ENCODE results near the gene CADPS2.

Gene CADPS2

DNA sequence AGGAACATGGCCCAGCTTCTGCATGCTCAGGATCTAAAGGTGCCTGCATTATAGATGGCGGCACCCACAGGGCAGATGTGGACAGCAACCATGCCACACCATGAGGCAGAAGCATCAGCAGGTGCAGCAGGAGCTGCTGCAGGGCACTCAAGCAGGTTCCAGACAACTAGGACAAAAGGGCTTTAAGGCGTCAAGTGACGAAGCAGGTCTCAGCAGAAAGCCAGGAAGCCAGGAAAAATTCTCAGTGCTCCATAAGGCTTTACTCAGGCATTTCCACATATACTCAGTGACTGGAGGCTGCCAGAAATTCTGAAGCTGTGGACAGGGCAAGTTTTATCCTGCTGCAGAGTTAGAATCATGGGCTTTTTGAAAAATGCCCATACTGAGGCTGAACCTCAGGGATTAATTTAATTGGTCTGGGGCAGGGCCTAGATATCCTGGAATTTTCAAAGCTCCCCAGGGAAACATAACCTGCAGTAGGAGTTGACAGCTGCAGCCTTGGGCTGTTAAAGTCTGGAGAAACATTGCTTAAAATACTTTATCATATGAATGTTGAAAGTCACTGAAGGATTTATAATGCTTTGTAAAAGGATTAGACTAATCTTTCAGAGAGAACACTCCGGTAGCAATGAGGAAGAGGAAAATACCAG is 115.4 kb downstream of the CADPS2 start:
- in situ Hi-C loops (cut with MboI; ENCODE audit: low sequenced_read_pairs, unreplicated experiment): no loop called here
- no peak for DNase-seq (ENCODE audit: low spot score)
- TF ChIP-seq, protein P1, sequence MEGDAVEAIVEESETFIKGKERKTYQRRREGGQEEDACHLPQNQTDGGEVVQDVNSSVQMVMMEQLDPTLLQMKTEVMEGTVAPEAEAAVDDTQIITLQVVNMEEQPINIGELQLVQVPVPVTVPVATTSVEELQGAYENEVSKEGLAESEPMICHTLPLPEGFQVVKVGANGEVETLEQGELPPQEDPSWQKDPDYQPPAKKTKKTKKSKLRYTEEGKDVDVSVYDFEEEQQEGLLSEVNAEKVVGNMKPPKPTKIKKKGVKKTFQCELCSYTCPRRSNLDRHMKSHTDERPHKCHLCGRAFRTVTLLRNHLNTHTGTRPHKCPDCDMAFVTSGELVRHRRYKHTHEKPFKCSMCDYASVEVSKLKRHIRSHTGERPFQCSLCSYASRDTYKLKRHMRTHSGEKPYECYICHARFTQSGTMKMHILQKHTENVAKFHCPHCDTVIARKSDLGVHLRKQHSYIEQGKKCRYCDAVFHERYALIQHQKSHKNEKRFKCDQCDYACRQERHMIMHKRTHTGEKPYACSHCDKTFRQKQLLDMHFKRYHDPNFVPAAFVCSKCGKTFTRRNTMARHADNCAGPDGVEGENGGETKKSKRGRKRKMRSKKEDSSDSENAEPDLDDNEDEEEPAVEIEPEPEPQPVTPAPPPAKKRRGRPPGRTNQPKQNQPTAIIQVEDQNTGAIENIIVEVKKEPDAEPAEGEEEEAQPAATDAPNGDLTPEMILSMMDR (IDR thresholded peaks at IDR 0.05; ENCODE audit: borderline replicate concordance, control extremely low read depth, extremely low read depth, insufficient read depth, missing control alignments): no peak

DNA sequence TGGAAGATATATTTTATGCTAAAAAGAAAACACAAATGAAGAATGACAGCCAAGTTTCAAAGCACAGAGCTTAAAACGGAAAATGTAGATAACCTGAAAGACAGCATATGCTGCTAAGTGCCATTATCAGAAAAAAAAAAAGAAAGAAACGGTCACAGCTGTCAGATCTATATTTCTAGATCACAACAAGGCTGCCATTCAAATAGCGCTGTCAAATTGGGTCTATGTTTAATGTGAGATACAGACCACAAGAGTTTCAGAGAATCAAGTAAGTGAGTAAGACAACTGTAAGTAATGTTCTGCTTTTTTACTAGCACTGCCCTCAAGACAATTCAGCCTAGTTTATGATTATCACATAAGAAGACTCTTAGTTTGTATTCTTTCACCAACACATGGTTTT is 117.4 kb downstream of the CADPS2 start:
- in situ Hi-C loops (cut with MboI; ENCODE audit: low sequenced_read_pairs, unreplicated experiment): no loop called here
- no peak for DNase-seq (ENCODE audit: low spot score)
- TF ChIP-seq, protein P1 (IDR thresholded peaks at IDR 0.05; ENCODE audit: borderline replicate concordance, control extremely low read depth, extremely low read depth, insufficient read depth, missing control alignments): no peak

DNA sequence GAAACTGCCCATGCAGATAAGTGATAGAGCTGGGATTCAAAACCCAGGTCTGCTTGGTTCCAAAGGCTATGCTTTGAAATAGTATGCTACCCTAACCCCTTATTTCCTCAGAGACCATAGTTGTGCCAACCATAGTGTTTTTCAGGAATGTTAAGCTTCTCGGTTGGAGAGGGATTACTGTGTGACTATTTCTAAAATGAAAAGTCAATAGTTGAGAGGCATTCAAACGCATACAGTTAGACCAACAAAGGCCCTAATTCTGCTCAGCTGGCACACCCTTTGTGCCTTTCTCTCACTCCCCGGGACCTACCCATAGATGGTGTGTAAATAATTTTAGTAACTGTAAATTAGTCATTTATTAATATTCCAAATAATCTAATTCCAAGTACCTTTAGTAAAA is 118.9 kb downstream of the CADPS2 start:
- no peak for DNase-seq (ENCODE audit: low spot score)
- in situ Hi-C loops (cut with MboI; ENCODE audit: low sequenced_read_pairs, unreplicated experiment): no loop called here
- TF ChIP-seq, protein P1 (IDR thresholded peaks at IDR 0.05; ENCODE audit: borderline replicate concordance, control extremely low read depth, extremely low read depth, insufficient read depth, missing control alignments): no peak

DNA sequence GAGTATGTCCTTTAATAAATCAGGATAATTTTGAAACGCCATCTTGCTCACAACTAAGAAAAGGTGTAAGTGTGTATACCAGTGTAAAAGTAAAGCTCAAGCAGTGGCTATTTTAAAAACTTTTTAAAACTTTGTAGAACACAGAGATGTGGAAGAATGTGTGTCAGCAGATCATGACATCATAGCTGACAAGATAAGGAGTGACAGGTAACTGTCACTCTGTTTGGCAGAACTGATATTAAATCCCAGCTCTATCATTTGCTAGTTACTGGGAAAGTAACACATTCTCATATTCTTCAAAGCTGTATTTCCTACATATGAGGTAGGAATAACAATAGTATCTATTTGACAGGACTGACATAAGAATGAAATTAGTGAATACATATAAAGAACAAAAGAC is 119.7 kb downstream of the CADPS2 start:
- in situ Hi-C loops (cut with MboI; ENCODE audit: low sequenced_read_pairs, unreplicated experiment): no loop called here
- DNase-seq (ENCODE audit: low spot score): no peak
- TF ChIP-seq, protein P1 (IDR thresholded peaks at IDR 0.05; ENCODE audit: borderline replicate concordance, control extremely low read depth, extremely low read depth, insufficient read depth, missing control alignments): no peak

DNA sequence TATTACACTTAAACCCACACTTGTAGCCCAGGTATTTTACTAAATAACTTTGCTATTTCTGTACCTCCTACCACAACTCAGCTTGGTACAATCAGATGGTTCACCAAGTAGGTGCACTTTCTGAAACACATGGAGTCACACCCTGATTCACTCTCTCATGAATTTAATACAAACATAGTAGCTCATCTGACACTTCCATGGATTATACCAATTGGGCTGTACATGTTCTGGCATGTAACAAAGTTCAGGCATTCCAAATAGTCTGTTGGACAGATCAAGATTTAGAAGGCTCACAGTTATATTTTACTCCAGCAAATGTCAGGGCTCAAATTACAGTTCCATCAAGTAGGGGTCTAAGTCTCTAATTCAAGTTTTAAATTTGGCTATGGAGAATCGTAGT is 121.4 kb downstream of the CADPS2 start:
- TF ChIP-seq, protein P1 (IDR thresholded peaks at IDR 0.05; ENCODE audit: borderline replicate concordance, control extremely low read depth, extremely low read depth, insufficient read depth, missing control alignments): no peak
- in situ Hi-C loops (cut with MboI; ENCODE audit: low sequenced_read_pairs, unreplicated experiment): no loop called here
- DNase-seq (ENCODE audit: low spot score): no peak

DNA sequence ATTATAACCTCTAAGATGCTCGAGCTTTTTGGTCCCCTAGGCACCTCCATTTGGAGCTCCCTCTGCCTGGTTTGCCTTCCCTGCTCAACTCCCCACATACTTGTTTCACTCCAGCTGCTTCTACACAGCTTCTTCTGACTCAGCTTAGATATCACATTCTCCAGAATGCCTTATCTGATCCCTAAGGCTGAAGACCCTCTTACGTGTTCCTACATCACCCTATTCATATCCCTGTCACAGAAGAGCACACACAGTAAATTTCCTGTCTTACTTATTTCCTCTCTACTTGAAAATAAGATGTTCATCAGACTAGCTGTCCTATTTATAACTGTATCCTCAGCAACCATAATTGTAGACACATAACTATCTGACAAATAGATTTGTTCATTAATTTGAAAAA is 122.2 kb downstream of the CADPS2 start:
- in situ Hi-C loops (cut with MboI; ENCODE audit: low sequenced_read_pairs, unreplicated experiment): no loop called here
- DNase-seq (ENCODE audit: low spot score): no peak
- TF ChIP-seq, protein P1 (IDR thresholded peaks at IDR 0.05; ENCODE audit: borderline replicate concordance, control extremely low read depth, extremely low read depth, insufficient read depth, missing control alignments): no peak
